OCI-M2 (cell line): ENCODE data around the gene PDSS2.
A peak's percentile ranks its signal among the peaks of the same experiment; 100 is the strongest.
"Not testable (repeated sequence)": the region's sequence is repeated elsewhere in the genome, so short reads cannot be mapped to it uniquely, and the experiment has no call there.

Source experiments
- DNase-seq: peaks from one replicate; lab custom pipeline; 2025; ENCODE audit not compliant: unreplicated experiment; lab: John Stamatoyannopoulos, UW

Gene PDSS2

GRCh38 chr6:107475360-107475759 lies 16.0 kb upstream of the PDSS2 start:
- DNase-seq = not testable (repeated sequence)

- no peak for DNase-seq
Observed at GRCh38 chr6:107473660-107474059, 14.3 kb upstream of the PDSS2 start.

GRCh38 chr6:107470364-107470763 lies 11.0 kb upstream of the PDSS2 start:
- DNase-seq = no peak

- DNase-seq = no peak
Observed at GRCh38 chr6:107466062-107466461, 6.7 kb upstream of the PDSS2 start.

GRCh38 chr6:107460083-107460631 lies 793 bp upstream of the PDSS2 start:
- peak; percentile 86 for DNase-seq

- no peak for DNase-seq
Observed at GRCh38 chr6:107458672-107459282, 587 bp downstream of the PDSS2 start.

- DNase-seq = no peak
Observed at GRCh38 chr6:107448776-107449175, 10.6 kb downstream of the PDSS2 start.

- DNase-seq = no peak
Observed at GRCh38 chr6:107447663-107448216, 11.6 kb downstream of the PDSS2 start.

GRCh38 chr6:107444277-107444676 lies 15.1 kb downstream of the PDSS2 start:
- no peak for DNase-seq

GRCh38 chr6:107443608-107444267 lies 15.6 kb downstream of the PDSS2 start:
- no peak for DNase-seq

GRCh38 chr6:107442938-107443607 lies 16.3 kb downstream of the PDSS2 start:
- no peak for DNase-seq

- no peak for DNase-seq
Observed at GRCh38 chr6:107441682-107442081, 17.7 kb downstream of the PDSS2 start.

- DNase-seq = no peak
Observed at GRCh38 chr6:107440936-107441335, 18.4 kb downstream of the PDSS2 start.

GRCh38 chr6:107439406-107439805 lies 20.0 kb downstream of the PDSS2 start:
- no peak for DNase-seq

GRCh38 chr6:107437691-107438090 lies 21.7 kb downstream of the PDSS2 start:
- no peak for DNase-seq

GRCh38 chr6:107436881-107437280 lies 22.5 kb downstream of the PDSS2 start:
- no peak for DNase-seq

GRCh38 chr6:107435798-107436197 lies 23.6 kb downstream of the PDSS2 start:
- no peak for DNase-seq

- no peak for DNase-seq
Observed at GRCh38 chr6:107434812-107435211, 24.6 kb downstream of the PDSS2 start.

- DNase-seq = not testable (repeated sequence)
Observed at GRCh38 chr6:107425951-107426350, 33.4 kb downstream of the PDSS2 start.

- no peak for DNase-seq
Observed at GRCh38 chr6:107423474-107423990, 35.8 kb downstream of the PDSS2 start.

- no peak for DNase-seq
Observed at GRCh38 chr6:107421696-107422256, 37.6 kb downstream of the PDSS2 start.
